Mesothelial cell of epicardium (in vitro differentiated cells): ENCODE measurements around the gene BBLN. TPM values are rescaled to one million over a fixed set of nuclear protein-coding genes. Genes with fewer than 3 reads are reported as not detected.

Experiments used
- DNase-seq, 2 experiments: peaks; one replicate each; pipeline ENCODE4 v3.0.0; 2021; ENCODE audit warnings: low spot score in 2 of 2; ENCODE audit not compliant: unreplicated experiment in 2 of 2
- H3K27ac Mint-ChIP-seq: 2 replicates; pipeline ENCODE4 v1.8.0; 2021; ENCODE audit warnings: mixed read lengths
- H3K27me3 Mint-ChIP-seq: 2 replicates; pipeline ENCODE4 v1.8.0; 2021; ENCODE audit warnings: low read depth, mixed read lengths
- H3K36me3 Mint-ChIP-seq: 2 replicates; pipeline ENCODE4 v1.8.0; 2021; ENCODE audit warnings: mixed read lengths
- H3K4me1 Mint-ChIP-seq: 2 replicates; pipeline ENCODE4 v1.8.0; 2021; ENCODE audit warnings: mixed read lengths
- H3K4me3 Mint-ChIP-seq: 2 replicates; pipeline ENCODE4 v1.8.0; 2021; ENCODE audit warnings: mild to moderate bottlenecking, moderate library complexity, mixed read lengths
- H3K9me3 Mint-ChIP-seq: 2 replicates; pipeline ENCODE4 v1.8.0; 2021; ENCODE audit warnings: mixed read lengths
- total RNA-seq: library from RNA; stranded (reverse); gene quantifications from 3 replicates; pipeline ENCODE4 v1.2.1, GENCODE V29; 2021
- TF ChIP-seq, protein P1 (sequence below): fragments of 200-600 bp; sonication (generic); IDR thresholded peaks from one replicate; pipeline ENCODE4 v1.5.0; 2021; ENCODE audit warnings: antibody characterized with exemption; ENCODE audit not compliant: unreplicated experiment

The BBLN gene
- total RNA-seq, 1 donor from 2014 or later: 64.4 TPM

DNA sequence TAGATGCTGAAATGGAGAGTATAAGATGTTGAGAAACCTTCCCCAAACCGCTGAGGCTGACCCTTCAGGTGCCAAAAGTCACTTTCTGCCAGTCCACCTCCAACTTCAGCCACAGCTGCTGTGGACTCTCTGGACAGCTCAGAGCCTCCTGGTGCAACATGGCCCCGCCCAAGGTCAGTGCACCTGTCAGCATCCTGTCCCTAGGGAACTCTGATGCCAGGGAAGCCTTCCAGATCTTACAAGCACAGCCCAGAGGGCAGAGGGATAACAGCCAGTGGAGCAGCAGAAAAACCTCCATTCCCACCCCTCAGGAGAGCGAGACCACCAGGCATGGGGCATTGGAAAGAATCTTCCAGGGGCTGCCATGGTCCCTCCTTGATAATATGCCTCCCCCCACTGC is 22.1 kb upstream of the BBLN start:
- no peaks in the 10 kb centered on the region for H3K36me3 Mint-ChIP-seq
- no peak overlapping the region for H3K27ac Mint-ChIP-seq
- peaks cover 19% of the 10 kb centered on the region for H3K27me3 Mint-ChIP-seq
- peaks cover 8% of the 10 kb centered on the region for H3K9me3 Mint-ChIP-seq
- no peak overlapping the region for H3K4me3 Mint-ChIP-seq
- peaks cover 10% of the 10 kb centered on the region for H3K4me1 Mint-ChIP-seq
- no peak for DNase-seq
- TF ChIP-seq, protein P1, sequence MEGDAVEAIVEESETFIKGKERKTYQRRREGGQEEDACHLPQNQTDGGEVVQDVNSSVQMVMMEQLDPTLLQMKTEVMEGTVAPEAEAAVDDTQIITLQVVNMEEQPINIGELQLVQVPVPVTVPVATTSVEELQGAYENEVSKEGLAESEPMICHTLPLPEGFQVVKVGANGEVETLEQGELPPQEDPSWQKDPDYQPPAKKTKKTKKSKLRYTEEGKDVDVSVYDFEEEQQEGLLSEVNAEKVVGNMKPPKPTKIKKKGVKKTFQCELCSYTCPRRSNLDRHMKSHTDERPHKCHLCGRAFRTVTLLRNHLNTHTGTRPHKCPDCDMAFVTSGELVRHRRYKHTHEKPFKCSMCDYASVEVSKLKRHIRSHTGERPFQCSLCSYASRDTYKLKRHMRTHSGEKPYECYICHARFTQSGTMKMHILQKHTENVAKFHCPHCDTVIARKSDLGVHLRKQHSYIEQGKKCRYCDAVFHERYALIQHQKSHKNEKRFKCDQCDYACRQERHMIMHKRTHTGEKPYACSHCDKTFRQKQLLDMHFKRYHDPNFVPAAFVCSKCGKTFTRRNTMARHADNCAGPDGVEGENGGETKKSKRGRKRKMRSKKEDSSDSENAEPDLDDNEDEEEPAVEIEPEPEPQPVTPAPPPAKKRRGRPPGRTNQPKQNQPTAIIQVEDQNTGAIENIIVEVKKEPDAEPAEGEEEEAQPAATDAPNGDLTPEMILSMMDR: no peak

DNA sequence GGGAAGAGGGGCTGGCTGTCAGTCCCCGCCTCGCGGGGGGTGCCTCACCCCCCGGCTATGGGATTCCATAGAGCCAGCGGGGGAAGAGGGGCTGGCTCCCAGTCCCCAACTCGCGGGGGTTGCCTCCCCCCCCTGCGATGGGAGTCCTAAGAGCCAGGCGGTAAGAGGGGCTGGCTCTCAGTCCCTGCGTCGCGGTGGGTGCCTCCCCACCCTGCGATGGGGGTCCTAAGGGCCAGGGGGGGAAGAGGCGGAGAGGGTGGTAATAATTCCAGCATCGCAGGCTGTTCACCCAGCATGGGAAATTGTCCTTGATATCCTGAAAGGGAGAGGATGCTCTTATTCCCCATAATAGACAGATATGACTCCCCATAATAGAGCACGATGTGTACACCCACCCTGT is 20.4 kb upstream of the BBLN start:
- Mint-ChIP-seq H3K27me3 (peaks cover 5% of the 10 kb centered on the region), H3K36me3 (no peaks in the 10 kb centered on the region), H3K4me3 (no peak overlapping the region), H3K27ac (no peak overlapping the region), H3K9me3 (peaks cover under 1% of the 10 kb centered on the region), H3K4me1 (peaks cover 13% of the 10 kb centered on the region)
- TF ChIP-seq, protein P1: no peak
- no peak for DNase-seq

DNA sequence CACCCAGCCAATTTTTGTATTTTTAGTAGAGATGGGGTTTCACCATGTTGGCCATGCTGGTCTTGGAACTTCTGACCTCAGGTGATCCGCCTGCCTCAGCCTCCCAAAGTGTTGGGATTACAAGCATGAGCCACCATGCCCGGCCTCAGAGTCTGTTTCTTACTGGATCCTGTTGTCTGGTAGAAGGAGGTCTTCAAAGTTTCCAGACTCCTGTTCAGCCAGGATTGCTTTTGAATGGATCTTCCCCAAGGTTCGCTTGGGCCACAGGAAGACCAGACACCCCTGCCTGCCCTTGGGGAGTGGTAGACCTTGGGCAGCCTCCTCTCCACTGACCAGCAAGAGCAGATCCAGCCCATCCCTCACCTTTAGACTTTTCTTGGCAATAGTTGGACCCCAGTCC is 18.5 kb upstream of the BBLN start:
- no peaks in the 10 kb centered on the region for H3K9me3 Mint-ChIP-seq
- peaks cover 18% of the 10 kb centered on the region for H3K4me1 Mint-ChIP-seq
- H3K27ac Mint-ChIP-seq: no peak overlapping the region

GRCh38 chr9:128142061-128142460 is 18.0 kb upstream of the BBLN start:
- Mint-ChIP-seq H3K4me3 (no peak overlapping the region), H3K27me3 (no peaks in the 10 kb centered on the region), H3K36me3 (no peaks in the 10 kb centered on the region), H3K9me3 (no peaks in the 10 kb centered on the region), H3K27ac (no peak overlapping the region), H3K4me1 (peaks cover 20% of the 10 kb centered on the region)
- no peak for DNase-seq
- TF ChIP-seq, protein P1: no peak

More for the DNA sequence above, 18.5 kb upstream of the BBLN start:
- no peaks in the 10 kb centered on the region for H3K36me3 Mint-ChIP-seq
- TF ChIP-seq, protein P1: no peak
- H3K27me3 Mint-ChIP-seq: no peaks in the 10 kb centered on the region
- no peak overlapping the region for H3K4me3 Mint-ChIP-seq
- DNase-seq: no peak

DNA sequence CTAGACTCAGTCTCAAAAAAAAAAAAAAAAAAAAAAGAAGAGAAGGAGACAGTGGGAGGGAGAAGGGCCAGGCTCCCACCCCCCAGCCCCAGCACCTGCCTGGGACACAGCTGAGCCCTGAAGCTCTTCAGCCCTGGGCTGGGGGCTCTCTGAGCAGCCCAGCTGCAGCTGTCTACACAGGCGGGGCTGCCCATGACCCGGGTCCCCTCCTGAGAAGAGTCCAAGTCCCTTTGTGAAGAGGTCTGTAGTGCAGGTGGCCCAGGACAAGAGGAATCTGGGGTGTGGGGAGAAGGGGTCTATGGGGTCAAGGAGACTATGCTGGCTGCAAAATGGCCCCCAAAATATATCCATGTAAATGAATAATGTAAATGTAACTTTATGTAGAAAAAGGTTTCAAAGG is 17.5 kb upstream of the BBLN start:
- no peaks in the 10 kb centered on the region for H3K36me3 Mint-ChIP-seq
- TF ChIP-seq, protein P1: no peak
- H3K9me3 Mint-ChIP-seq: no peaks in the 10 kb centered on the region
- peaks cover 20% of the 10 kb centered on the region for H3K4me1 Mint-ChIP-seq
- no peak for DNase-seq
- H3K27me3 Mint-ChIP-seq: no peaks in the 10 kb centered on the region
- no peak overlapping the region for H3K4me3 Mint-ChIP-seq
- H3K27ac Mint-ChIP-seq: no peak overlapping the region
